GM23338 (cell line): ENCODE data around the gene FAM167B. TPM values are rescaled to one million over a fixed set of nuclear protein-coding genes. Genes with fewer than 3 reads are reported as not detected.

Source experiments
- ATAC-seq: fragments of 200-7000 bp; cut with Tn5 transposase; 3 replicates; pipeline ENCODE4 v1.9.1; 2020
- DNase-seq: peaks from one replicate; pipeline ENCODE4 v3.0.0-alpha.2; 2015; ENCODE audit warnings: low spot score
- H2AFZ ChIP-seq: fragments of 200-600 bp; sonication (generic); 2 replicates; pipeline ENCODE4 v1.8.0; 2016; ENCODE audit warnings: antibody characterized with exemption, mild to moderate bottlenecking, moderate library complexity
- H3F3A ChIP-seq: fragments of 200-600 bp; sonication (generic); replicated peaks from 2 replicates; pipeline ENCODE4 v1.8.0; 2017; ENCODE audit warnings: antibody characterized with exemption, mixed run types, low read depth
- H3K27ac ChIP-seq: fragments of 200-600 bp; sonication (generic); 2 replicates; pipeline ENCODE4 v1.6.1; 2016; ENCODE audit warnings: low read depth
- H3K27me3 ChIP-seq: fragments of 200-600 bp; sonication (generic); 2 replicates; pipeline ENCODE4 v1.8.0; 2016; ENCODE audit warnings: mild to moderate bottlenecking, mixed run types, moderate library complexity; ENCODE audit not compliant: insufficient read depth
- H3K36me3 ChIP-seq: fragments of 200-600 bp; sonication (generic); 2 replicates; pipeline ENCODE4 v1.8.0; 2016; ENCODE audit warnings: mild to moderate bottlenecking; ENCODE audit not compliant: insufficient read depth
- H3K4me1 ChIP-seq: fragments of 200-600 bp; sonication (generic); 2 replicates; pipeline ENCODE4 v1.8.0; 2016; ENCODE audit warnings: mild to moderate bottlenecking, moderate library complexity; ENCODE audit not compliant: insufficient read depth
- H3K4me2 ChIP-seq: fragments of 200-600 bp; sonication (generic); 2 replicates; pipeline ENCODE4 v1.7.1; 2017; ENCODE audit warnings: mixed run types
- H3K4me3 ChIP-seq: fragments of 200-600 bp; sonication (generic); 2 replicates; pipeline ENCODE4 v1.6.1; 2016; ENCODE audit warnings: mixed run types
- H3K79me2 ChIP-seq: fragments of 200-600 bp; sonication (generic); replicated peaks from 2 replicates; pipeline ENCODE4 v1.8.0; 2017; ENCODE audit warnings: mild to moderate bottlenecking; ENCODE audit not compliant: insufficient read depth
- H3K9me2 ChIP-seq: fragments of 200-600 bp; sonication (generic); 2 replicates; pipeline ENCODE4 v1.8.0; 2017; ENCODE audit not compliant: insufficient read depth
- H4K20me1 ChIP-seq: fragments of 200-600 bp; sonication (generic); replicated peaks from 2 replicates; pipeline ENCODE4 v1.8.0; 2017; ENCODE audit warnings: mild to moderate bottlenecking; ENCODE audit not compliant: insufficient read depth
- H3K27ac Mint-ChIP-seq: 2 replicates; pipeline ENCODE4 v1.8.0; 2020; ENCODE audit warnings: inconsistent platforms, mild to moderate bottlenecking, moderate library complexity, mixed read lengths
- H3K27me3 Mint-ChIP-seq: 3 replicates; pipeline ENCODE4 v1.8.0; 2022; ENCODE audit warnings: low read depth, mild to moderate bottlenecking, moderate library complexity, mixed read lengths, inconsistent platforms; ENCODE audit not compliant: insufficient read depth, poor library complexity
- H3K36me3 Mint-ChIP-seq: 3 replicates; pipeline ENCODE4 v1.8.0; 2021; ENCODE audit warnings: low read depth, mild to moderate bottlenecking, inconsistent platforms, moderate library complexity, mixed read lengths
- H3K4me1 Mint-ChIP-seq: 3 replicates; pipeline ENCODE4 v1.8.0; 2020; ENCODE audit warnings: mild to moderate bottlenecking, inconsistent platforms, mixed read lengths
- H3K4me3 Mint-ChIP-seq: 3 replicates; pipeline ENCODE4 v1.8.0; 2021; ENCODE audit warnings: moderate library complexity, mild to moderate bottlenecking, inconsistent platforms, mixed read lengths
- H3K9me3 Mint-ChIP-seq: 3 replicates; pipeline ENCODE4 v1.8.0; 2020; ENCODE audit warnings: moderate library complexity, mild to moderate bottlenecking, inconsistent platforms, mixed read lengths
- CREB1 ChIP-seq: fragments of 250-450 bp; sonication (Bioruptor Pico); IDR thresholded peaks from 2 replicates; pipeline ENCODE4 v1.5.0; 2020; ENCODE audit warnings: low read depth, mild to moderate bottlenecking, moderate library complexity
- EZH2 ChIP-seq: fragments of 200-600 bp; sonication (generic); IDR thresholded peaks from one replicate; pipeline ENCODE4 v1.8.0; 2017; ENCODE audit warnings: antibody characterized with exemption, mild to moderate bottlenecking, low read depth; ENCODE audit not compliant: unreplicated experiment
- EZH2phosphoT487 ChIP-seq: fragments of 200-600 bp; sonication (generic); IDR thresholded peaks from one replicate; pipeline ENCODE4 v1.8.1; 2018; ENCODE audit warnings: antibody characterized with exemption; ENCODE audit not compliant: unreplicated experiment
- JUNB ChIP-seq: IDR thresholded peaks from one replicate; pipeline ENCODE4 v1.6.1; 2016; ENCODE audit warnings: antibody characterized with exemption; ENCODE audit not compliant: unreplicated experiment
- NANOG ChIP-seq: IDR thresholded peaks from 2 replicates; pipeline ENCODE4 v1.6.1; 2016; ENCODE audit warnings: antibody characterized with exemption, borderline replicate concordance
- POLR2AphosphoS5 ChIP-seq: IDR thresholded peaks from 2 replicates; pipeline ENCODE4 v1.6.1; 2016; ENCODE audit warnings: antibody characterized with exemption, low read depth
- ZNF114 ChIP-seq: fragments of 250-450 bp; sonication (Bioruptor Pico); IDR thresholded peaks from 2 replicates; pipeline ENCODE4 v1.5.0; 2020; ENCODE audit warnings: mild to moderate bottlenecking, moderate library complexity
- ZNF331 ChIP-seq: fragments of 250-450 bp; sonication (Bioruptor Pico); IDR thresholded peaks from 2 replicates; pipeline ENCODE4 v1.5.0; 2020; ENCODE audit warnings: low read depth, mild to moderate bottlenecking, moderate library complexity
- polyA plus RNA-seq: library from polyadenylated mRNA; unstranded; fragments of >200 nt; fragmentation: Nextera tagmentation; extraction: Ambion mirVana; gene quantifications from 2 replicates; pipeline ENCODE4 v1.2.1, GENCODE V29; 2016
- total RNA-seq: library from RNA; depleted of rRNA; stranded (reverse); fragments of >200 nt; shearing (Covaris generic); gene quantifications from 2 replicates; pipeline ENCODE4 v1.2.3, GENCODE V29; 2014
- TF ChIP-seq, protein P1 (sequence below): IDR thresholded peaks from one replicate; pipeline ENCODE4 v1.6.1; 2018; ENCODE audit warnings: antibody characterized with exemption; ENCODE audit not compliant: unreplicated experiment
- TF ChIP-seq, protein P2 (sequence below): IDR thresholded peaks from 2 replicates; pipeline ENCODE4 v1.6.1; 2016; ENCODE audit warnings: antibody characterized with exemption
- TF ChIP-seq, protein P3 (sequence below), 2 experiments: fragments of 200-600 bp in 1 of 2; sonication (generic) in 1 of 2; conservative IDR thresholded peaks; 2 replicates each; pipeline versions ENCODE4 v1.5.1 to v1.6.1; 2016 to 2017; ENCODE audit warnings: antibody characterized with exemption in 2 of 2, low read depth in 2 of 2, mild to moderate bottlenecking in 2 of 2, moderate library complexity in 1 of 2

Gene FAM167B
- total and polyA plus RNA-seq, 2 experiments from 2014 or later = 0.31 to 2.2 TPM

DNA sequence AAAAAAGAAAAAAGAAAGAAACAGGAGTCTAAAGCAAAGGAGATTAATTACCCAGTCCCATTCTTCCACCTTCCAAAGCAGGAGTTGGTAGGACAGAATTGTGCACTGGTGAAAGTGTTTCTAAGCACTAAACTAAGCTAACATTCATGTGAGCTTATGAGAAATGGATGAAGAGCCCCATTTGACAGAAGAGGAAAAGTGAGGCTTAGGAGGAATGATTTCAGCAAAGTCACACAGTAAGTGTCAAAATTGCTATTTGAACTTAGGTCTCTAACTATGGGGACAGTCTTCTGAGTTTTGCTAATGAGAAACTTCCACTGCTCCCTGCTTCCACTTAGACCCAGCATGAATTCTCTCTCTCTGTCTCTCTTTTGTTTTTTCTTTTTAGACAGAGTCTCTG, 22.7 kb downstream of the FAM167B start (continued):
- TF ChIP-seq ZNF331 (CRISPR knock-in tag) = no peak
- TF ChIP-seq, protein P1, sequence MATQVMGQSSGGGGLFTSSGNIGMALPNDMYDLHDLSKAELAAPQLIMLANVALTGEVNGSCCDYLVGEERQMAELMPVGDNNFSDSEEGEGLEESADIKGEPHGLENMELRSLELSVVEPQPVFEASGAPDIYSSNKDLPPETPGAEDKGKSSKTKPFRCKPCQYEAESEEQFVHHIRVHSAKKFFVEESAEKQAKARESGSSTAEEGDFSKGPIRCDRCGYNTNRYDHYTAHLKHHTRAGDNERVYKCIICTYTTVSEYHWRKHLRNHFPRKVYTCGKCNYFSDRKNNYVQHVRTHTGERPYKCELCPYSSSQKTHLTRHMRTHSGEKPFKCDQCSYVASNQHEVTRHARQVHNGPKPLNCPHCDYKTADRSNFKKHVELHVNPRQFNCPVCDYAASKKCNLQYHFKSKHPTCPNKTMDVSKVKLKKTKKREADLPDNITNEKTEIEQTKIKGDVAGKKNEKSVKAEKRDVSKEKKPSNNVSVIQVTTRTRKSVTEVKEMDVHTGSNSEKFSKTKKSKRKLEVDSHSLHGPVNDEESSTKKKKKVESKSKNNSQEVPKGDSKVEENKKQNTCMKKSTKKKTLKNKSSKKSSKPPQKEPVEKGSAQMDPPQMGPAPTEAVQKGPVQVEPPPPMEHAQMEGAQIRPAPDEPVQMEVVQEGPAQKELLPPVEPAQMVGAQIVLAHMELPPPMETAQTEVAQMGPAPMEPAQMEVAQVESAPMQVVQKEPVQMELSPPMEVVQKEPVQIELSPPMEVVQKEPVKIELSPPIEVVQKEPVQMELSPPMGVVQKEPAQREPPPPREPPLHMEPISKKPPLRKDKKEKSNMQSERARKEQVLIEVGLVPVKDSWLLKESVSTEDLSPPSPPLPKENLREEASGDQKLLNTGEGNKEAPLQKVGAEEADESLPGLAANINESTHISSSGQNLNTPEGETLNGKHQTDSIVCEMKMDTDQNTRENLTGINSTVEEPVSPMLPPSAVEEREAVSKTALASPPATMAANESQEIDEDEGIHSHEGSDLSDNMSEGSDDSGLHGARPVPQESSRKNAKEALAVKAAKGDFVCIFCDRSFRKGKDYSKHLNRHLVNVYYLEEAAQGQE = no peak
- no peak for TF ChIP-seq EZH2
- no peak for TF ChIP-seq NANOG
- TF ChIP-seq JUNB = no peak
- no peak for TF ChIP-seq CREB1 (CRISPR knock-in tag)
- no peak for TF ChIP-seq EZH2phosphoT487
- no peak for TF ChIP-seq ZNF114 (CRISPR knock-in tag)

DNA sequence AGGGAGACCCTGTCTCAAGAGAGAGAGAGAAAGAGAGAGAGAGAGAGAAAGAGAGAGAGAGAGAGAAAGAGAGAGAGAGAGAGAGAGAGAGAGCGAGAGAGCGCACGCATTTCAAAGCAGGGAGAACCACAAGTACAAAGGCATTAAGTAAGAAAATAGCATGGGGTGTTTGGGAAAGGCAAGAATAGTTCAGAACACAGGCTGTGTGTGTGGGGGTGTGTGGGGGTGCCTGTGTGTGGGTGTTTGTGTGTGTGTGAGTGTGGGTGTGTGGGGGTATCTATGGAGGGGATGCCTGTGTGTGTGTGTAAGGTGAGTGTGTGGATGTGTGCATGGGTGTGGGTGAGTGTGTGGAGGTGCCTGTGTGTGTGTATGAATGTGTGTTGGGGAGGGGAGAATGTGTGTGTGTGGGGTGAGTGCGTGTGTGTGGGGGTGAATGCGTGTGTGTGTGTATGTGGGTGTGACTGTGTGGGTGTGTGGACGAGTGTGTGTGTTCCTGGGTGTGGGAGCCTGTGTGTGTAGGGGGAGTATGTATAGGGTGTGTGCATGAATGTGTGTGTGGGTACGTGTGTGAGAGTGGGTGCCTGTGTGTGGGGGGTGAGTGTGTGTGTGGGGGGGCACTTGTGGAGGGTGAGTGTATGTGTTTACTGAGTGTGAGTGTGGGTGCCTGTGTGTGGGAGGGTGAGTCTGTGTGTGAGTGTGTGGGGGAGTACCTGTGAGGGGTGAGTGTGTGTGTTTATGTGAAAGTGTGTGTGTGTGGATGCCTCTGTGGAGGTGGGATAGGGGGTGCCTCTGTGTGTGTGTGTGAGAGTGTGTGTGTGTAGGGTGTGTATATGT, 25.8 kb downstream of the FAM167B start:
- ATAC-seq = no peak
- Mint-ChIP-seq H3K27ac (peak overlapping the region; percentile 95; the same call in 1 of the 2 replicates), H3K4me1 (peaks cover 39% of the 10 kb centered on the region), H3K27me3 (peaks cover 11% of the 10 kb centered on the region), H3K36me3 (peaks cover 12% of the 10 kb centered on the region), H3K4me3 (0 out of 3 replicates have a peak overlapping the region, but pooled peaks have one; percentile 72), H3K9me3 (no peaks in the 10 kb centered on the region)
- no peak overlapping the region for H3K27ac ChIP-seq
- no peak overlapping the region for H3K4me3 ChIP-seq
- no peaks in the 10 kb centered on the region; the same call in 1 of the 2 replicates for H3K79me2 ChIP-seq
- no peak for DNase-seq
- peaks cover 26% of the 10 kb centered on the region for H3K4me1 ChIP-seq
- 0 out of 2 replicates have a peak, but pooled peaks cover 3% of the 10 kb centered on the region for H3K9me2 ChIP-seq
- H3K27me3 ChIP-seq = 0 out of 2 replicates have a peak, but pooled peaks cover 5% of the 10 kb centered on the region
- H3F3A ChIP-seq = peaks cover 18% of the 10 kb centered on the region
- no peak overlapping the region; the same call in 1 of the 2 replicates for H3K4me2 ChIP-seq
- peak overlapping the region; percentile 14; the same call in 1 of the 2 replicates for H2AFZ ChIP-seq
- peaks cover 6% of the 10 kb centered on the region; the same call in 1 of the 2 replicates for H3K36me3 ChIP-seq
- H4K20me1 ChIP-seq = no peaks in the 10 kb centered on the region
- TF ChIP-seq EZH2 = no peak
- no peak for TF ChIP-seq ZNF114 (CRISPR knock-in tag)
- no peak for TF ChIP-seq JUNB
- no peak for TF ChIP-seq EZH2phosphoT487
- no peak for TF ChIP-seq NANOG
- no peak for TF ChIP-seq CREB1 (CRISPR knock-in tag)
- TF ChIP-seq, protein P2, sequence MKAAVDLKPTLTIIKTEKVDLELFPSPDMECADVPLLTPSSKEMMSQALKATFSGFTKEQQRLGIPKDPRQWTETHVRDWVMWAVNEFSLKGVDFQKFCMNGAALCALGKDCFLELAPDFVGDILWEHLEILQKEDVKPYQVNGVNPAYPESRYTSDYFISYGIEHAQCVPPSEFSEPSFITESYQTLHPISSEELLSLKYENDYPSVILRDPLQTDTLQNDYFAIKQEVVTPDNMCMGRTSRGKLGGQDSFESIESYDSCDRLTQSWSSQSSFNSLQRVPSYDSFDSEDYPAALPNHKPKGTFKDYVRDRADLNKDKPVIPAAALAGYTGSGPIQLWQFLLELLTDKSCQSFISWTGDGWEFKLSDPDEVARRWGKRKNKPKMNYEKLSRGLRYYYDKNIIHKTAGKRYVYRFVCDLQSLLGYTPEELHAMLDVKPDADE = no peak
- TF ChIP-seq, protein P3, sequence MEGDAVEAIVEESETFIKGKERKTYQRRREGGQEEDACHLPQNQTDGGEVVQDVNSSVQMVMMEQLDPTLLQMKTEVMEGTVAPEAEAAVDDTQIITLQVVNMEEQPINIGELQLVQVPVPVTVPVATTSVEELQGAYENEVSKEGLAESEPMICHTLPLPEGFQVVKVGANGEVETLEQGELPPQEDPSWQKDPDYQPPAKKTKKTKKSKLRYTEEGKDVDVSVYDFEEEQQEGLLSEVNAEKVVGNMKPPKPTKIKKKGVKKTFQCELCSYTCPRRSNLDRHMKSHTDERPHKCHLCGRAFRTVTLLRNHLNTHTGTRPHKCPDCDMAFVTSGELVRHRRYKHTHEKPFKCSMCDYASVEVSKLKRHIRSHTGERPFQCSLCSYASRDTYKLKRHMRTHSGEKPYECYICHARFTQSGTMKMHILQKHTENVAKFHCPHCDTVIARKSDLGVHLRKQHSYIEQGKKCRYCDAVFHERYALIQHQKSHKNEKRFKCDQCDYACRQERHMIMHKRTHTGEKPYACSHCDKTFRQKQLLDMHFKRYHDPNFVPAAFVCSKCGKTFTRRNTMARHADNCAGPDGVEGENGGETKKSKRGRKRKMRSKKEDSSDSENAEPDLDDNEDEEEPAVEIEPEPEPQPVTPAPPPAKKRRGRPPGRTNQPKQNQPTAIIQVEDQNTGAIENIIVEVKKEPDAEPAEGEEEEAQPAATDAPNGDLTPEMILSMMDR (conservative IDR thresholded peaks at IDR 0.05; ENCODE audit: low read depth in 2 of 2) = no peak
- TF ChIP-seq POLR2AphosphoS5 = no peak
- TF ChIP-seq, protein P1 = no peak
- TF ChIP-seq ZNF331 (CRISPR knock-in tag) = no peak
